ENCODE measurements around the gene TCFL5.

DNA sequence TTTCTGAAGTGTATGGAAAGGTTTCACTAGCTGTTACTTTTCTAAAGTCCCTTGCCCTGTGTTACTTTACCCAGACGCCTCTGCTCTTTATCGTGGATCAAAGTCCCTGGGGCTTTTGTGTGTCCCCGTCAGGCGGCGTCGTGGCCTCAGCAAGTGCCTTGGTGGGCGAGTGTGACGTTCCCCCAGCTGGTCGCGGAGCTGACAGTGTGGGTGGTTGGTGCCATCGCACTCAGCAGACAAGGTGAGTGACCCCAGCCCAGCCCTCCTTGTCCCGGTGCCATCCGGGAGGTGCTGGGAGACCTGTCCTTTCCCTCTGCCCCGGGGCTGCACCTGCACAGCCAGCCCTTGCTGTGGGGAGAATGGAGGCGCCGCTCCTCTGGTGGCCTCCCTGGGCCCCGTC, 27.3 kb upstream of the TCFL5 start:
- no peak for TF ChIP-seq EZH2 (IDR thresholded peaks at IDR 0.05; ENCODE audit: insufficient read depth, poor library complexity, severe bottlenecking)
- no peak for TF ChIP-seq EZH2phosphoT487 (IDR thresholded peaks at IDR 0.05; ENCODE audit: insufficient read depth, low read depth)

Measured in GM23248 (cell line).